BLaER1 (cell line): ENCODE data around the gene TMEM235.

ENCODE experiments used
- H3K27ac ChIP-seq: shearing (Covaris generic); formaldehyde crosslinking; 2 replicates; pipeline ENCODE4 v1.8.1; 2022
- H3K27me3 ChIP-seq: shearing (Covaris generic); formaldehyde crosslinking; 2 replicates; pipeline ENCODE4 v1.8.1; 2022
- H3K36me3 ChIP-seq: shearing (Covaris generic); formaldehyde crosslinking; 2 replicates; pipeline ENCODE4 v1.8.1; 2022
- H3K4me1 ChIP-seq: shearing (Covaris generic); formaldehyde crosslinking; 2 replicates; pipeline ENCODE4 v1.8.1; 2022
- H3K4me2 ChIP-seq: shearing (Covaris generic); formaldehyde crosslinking; 2 replicates; pipeline ENCODE4 v1.8.1; 2022
- H3K4me3 ChIP-seq: shearing (Covaris generic); formaldehyde crosslinking; 2 replicates; pipeline ENCODE4 v1.8.1; 2022
- H3K9ac ChIP-seq: shearing (Covaris generic); formaldehyde crosslinking; 2 replicates; pipeline ENCODE4 v1.8.1; 2022
- H3K9me3 ChIP-seq: shearing (Covaris generic); formaldehyde crosslinking; 2 replicates; pipeline ENCODE4 v1.8.1; 2022
- H4K20me1 ChIP-seq: shearing (Covaris generic); formaldehyde crosslinking; 2 replicates; pipeline ENCODE4 v1.8.1; 2022
- Cebpa-rat ChIP-seq: shearing (Covaris generic); IDR thresholded peaks from 2 replicates; pipeline ENCODE4 v1.8.1; 2022

TMEM235 gene

DNA sequence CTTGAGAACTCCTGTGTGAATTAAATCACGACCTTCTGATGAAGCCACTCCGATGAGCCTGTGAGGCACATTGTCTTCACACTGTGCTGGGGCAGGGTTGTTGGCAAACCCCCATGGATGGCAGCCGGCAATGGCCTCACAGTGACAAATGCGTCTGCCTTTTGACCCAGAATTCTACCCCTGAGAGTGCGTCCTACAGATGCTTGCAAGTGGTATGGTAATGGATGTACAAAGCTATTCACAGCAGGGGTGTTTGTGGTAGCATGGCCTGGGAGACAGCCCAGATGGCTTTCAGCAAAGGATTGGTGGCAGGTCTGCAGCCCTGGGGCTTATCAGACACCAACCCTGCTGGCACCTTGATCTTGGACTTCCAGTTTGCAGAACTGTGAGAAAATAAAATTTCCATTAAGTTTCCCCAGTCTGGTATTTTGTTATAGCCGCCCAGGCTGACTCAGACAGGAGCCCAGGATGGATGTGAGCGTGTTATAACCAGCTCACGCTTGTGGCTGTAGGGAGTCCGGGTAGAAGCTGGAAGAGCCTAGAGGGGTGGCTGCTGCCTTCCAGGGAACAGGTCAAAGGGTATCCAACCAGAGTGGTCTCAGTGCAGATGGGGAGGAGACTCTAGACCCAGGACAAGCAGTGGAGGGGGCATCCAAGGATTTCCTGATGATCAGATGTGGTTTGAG, 34.1 kb upstream of the TMEM235 start:
- H3K4me3 ChIP-seq: no peak overlapping the region
- no peaks in the 10 kb centered on the region for H3K9me3 ChIP-seq
- 0 out of 2 replicates have a peak overlapping the region, but pooled peaks have one; percentile 50 for H3K4me2 ChIP-seq
- H3K4me1 ChIP-seq: peaks cover 44% of the 10 kb centered on the region
- H3K27ac ChIP-seq: peak overlapping the region; percentile 35
- no peak for TF ChIP-seq Cebpa-rat
- peaks cover 87% of the 10 kb centered on the region for H3K36me3 ChIP-seq
- peaks cover 10% of the 10 kb centered on the region; the same call in 1 of the 2 replicates for H4K20me1 ChIP-seq
- no peaks in the 10 kb centered on the region for H3K27me3 ChIP-seq
- no peak overlapping the region for H3K9ac ChIP-seq

GRCh38 chr17:78200451-78200850, 31.0 kb upstream of the TMEM235 start:
- Histone ChIP-seq H3K4me1 (peaks cover 30% of the 10 kb centered on the region), H3K9ac (no peak overlapping the region), H3K27ac (no peak overlapping the region), H3K27me3 (no peaks in the 10 kb centered on the region), H3K4me2 (no peak overlapping the region), H3K4me3 (no peak overlapping the region), H4K20me1 (0 out of 2 replicates have a peak, but pooled peaks cover 17% of the 10 kb centered on the region), H3K36me3 (peaks cover 87% of the 10 kb centered on the region), H3K9me3 (no peaks in the 10 kb centered on the region)
- TF ChIP-seq Cebpa-rat: no peak

GRCh38 chr17:78202666-78203065, 28.8 kb upstream of the TMEM235 start:
- H4K20me1 ChIP-seq: 0 out of 2 replicates have a peak, but pooled peaks cover 17% of the 10 kb centered on the region
- H3K27me3 ChIP-seq: no peaks in the 10 kb centered on the region
- H3K9ac ChIP-seq: no peak overlapping the region
- peaks cover 23% of the 10 kb centered on the region for H3K4me1 ChIP-seq
- peaks cover 85% of the 10 kb centered on the region for H3K36me3 ChIP-seq
- H3K4me2 ChIP-seq: no peak overlapping the region
- H3K4me3 ChIP-seq: no peak overlapping the region
- no peak overlapping the region for H3K27ac ChIP-seq
- no peaks in the 10 kb centered on the region for H3K9me3 ChIP-seq
- no peak for TF ChIP-seq Cebpa-rat

DNA sequence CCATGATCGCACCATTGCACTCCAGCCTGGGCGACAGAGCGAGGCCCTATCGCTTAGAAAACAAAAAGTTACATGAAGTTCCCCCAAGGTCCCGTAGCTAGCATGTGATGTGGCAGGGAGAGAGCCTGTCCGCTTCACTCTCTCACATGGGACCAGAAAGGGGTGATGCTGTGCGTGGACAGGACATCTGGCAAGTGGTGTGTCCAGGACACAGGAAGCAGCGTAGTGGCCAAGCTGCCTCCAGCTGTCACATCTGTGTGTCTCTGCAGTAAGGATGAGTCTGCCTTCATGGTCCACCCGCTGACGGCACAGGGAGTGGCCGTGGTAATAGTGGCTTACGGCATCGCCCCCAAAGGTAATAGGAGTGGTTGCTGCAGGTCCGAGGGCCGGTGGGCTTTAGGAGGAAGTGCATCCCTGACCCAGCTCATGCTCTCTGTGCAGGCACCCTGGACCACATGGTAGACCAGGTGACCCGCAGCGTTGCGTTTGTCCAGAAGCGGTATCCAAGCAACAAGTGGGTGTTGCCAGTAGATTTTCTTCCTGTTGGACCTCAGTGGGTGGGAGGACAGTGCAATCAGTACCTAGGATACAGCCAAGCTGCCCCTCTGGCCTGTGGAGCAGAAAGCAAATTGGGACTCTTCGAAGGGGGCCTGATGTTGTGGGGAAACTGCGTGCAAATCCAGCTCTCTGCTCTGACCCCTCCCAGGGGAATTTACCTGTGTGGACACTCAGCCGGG, 26.9 kb upstream of the TMEM235 start:
- H3K4me2 ChIP-seq: no peak overlapping the region
- H3K27me3 ChIP-seq: no peaks in the 10 kb centered on the region
- H3K27ac ChIP-seq: no peak overlapping the region
- H3K4me1 ChIP-seq: peaks cover 4% of the 10 kb centered on the region
- H3K36me3 ChIP-seq: peaks cover 78% of the 10 kb centered on the region
- H3K4me3 ChIP-seq: no peak overlapping the region
- 0 out of 2 replicates have a peak, but pooled peaks cover 13% of the 10 kb centered on the region for H4K20me1 ChIP-seq
- H3K9ac ChIP-seq: no peak overlapping the region
- H3K9me3 ChIP-seq: no peaks in the 10 kb centered on the region
- TF ChIP-seq Cebpa-rat: no peak

GRCh38 chr17:78205124-78205775, 26.2 kb upstream of the TMEM235 start:
- Histone ChIP-seq H3K27ac (no peak overlapping the region), H3K9ac (no peak overlapping the region), H3K27me3 (no peaks in the 10 kb centered on the region), H3K9me3 (no peaks in the 10 kb centered on the region), H3K4me2 (no peak overlapping the region), H3K4me3 (no peak overlapping the region), H4K20me1 (0 out of 2 replicates have a peak, but pooled peaks cover 7% of the 10 kb centered on the region), H3K36me3 (peaks cover 72% of the 10 kb centered on the region), H3K4me1 (no peaks in the 10 kb centered on the region)
- TF ChIP-seq Cebpa-rat: no peak

GRCh38 chr17:78206298-78206697, 25.1 kb upstream of the TMEM235 start:
- Histone ChIP-seq H3K27me3 (no peaks in the 10 kb centered on the region), H3K4me2 (no peak overlapping the region), H3K36me3 (peaks cover 63% of the 10 kb centered on the region), H3K4me1 (no peaks in the 10 kb centered on the region), H3K4me3 (no peak overlapping the region), H4K20me1 (0 out of 2 replicates have a peak, but pooled peaks cover 7% of the 10 kb centered on the region), H3K9ac (no peak overlapping the region), H3K9me3 (no peaks in the 10 kb centered on the region), H3K27ac (no peak overlapping the region)
- no peak for TF ChIP-seq Cebpa-rat

DNA sequence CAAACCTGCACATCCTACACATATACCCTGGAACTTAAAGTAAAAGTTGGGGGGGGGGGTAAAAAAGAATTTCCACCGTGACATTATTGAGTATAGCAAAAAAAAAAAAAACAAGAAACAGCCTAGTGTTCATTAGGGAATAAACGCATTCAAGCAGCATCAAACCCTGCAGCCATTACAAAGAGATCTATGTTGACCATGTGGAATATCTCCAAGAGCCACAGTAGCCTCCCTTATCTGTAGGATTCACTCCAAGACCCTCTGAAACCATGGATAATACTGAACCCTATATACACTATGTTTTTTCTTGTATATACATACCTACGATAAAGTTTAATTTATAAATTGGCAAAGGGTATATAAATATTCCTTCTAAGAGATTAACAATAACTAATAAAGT, 22.9 kb upstream of the TMEM235 start:
- Histone ChIP-seq H3K36me3 (peaks cover 45% of the 10 kb centered on the region), H4K20me1 (0 out of 2 replicates have a peak, but pooled peaks cover 7% of the 10 kb centered on the region), H3K4me3 (no peak overlapping the region), H3K4me2 (no peak overlapping the region), H3K27me3 (no peaks in the 10 kb centered on the region), H3K4me1 (0 out of 2 replicates have a peak, but pooled peaks cover 2% of the 10 kb centered on the region), H3K27ac (no peak overlapping the region), H3K9me3 (no peaks in the 10 kb centered on the region), H3K9ac (no peak overlapping the region)
- no peak for TF ChIP-seq Cebpa-rat

DNA sequence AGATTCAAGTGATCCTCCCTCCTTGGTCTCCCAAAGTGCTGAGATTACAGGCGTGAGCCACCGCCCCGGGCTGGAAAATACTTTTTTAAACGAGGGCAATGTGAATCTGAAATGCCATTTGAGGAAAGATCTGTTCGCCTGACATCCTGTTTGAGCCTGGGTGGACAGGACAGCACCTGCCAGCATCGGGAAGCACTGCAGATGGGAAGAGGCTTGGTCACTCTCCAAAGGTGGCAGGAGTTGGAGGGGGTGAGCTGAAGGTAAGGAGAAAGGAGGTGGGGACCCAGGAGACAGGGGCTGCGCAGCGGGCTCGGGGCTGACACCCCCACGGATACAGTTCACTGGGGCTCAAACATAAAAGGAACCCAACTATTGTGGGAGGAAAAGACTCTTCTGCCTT, 21.3 kb upstream of the TMEM235 start:
- no peak overlapping the region for H3K9ac ChIP-seq
- no peak for TF ChIP-seq Cebpa-rat
- peaks cover 14% of the 10 kb centered on the region for H3K4me1 ChIP-seq
- no peaks in the 10 kb centered on the region for H3K27me3 ChIP-seq
- no peaks in the 10 kb centered on the region for H3K9me3 ChIP-seq
- 0 out of 2 replicates have a peak, but pooled peaks cover 4% of the 10 kb centered on the region for H4K20me1 ChIP-seq
- no peak overlapping the region for H3K27ac ChIP-seq
- peaks cover 28% of the 10 kb centered on the region for H3K36me3 ChIP-seq
- no peak overlapping the region for H3K4me3 ChIP-seq
- no peak overlapping the region for H3K4me2 ChIP-seq

- TF ChIP-seq Cebpa-rat: no peak
These were observed 20.4 kb upstream of the TMEM235 start for GRCh38 chr17:78211032-78211431.

More at GRCh38 chr17:78211032-78211431, 20.4 kb upstream of the TMEM235 start:
- no peak overlapping the region for H3K4me3 ChIP-seq
- peaks cover 23% of the 10 kb centered on the region for H3K4me1 ChIP-seq
- no peaks in the 10 kb centered on the region for H4K20me1 ChIP-seq
- no peaks in the 10 kb centered on the region for H3K27me3 ChIP-seq
- no peak overlapping the region for H3K27ac ChIP-seq
- H3K4me2 ChIP-seq: no peak overlapping the region
- H3K36me3 ChIP-seq: peaks cover 19% of the 10 kb centered on the region
- no peak overlapping the region for H3K9ac ChIP-seq
- no peaks in the 10 kb centered on the region for H3K9me3 ChIP-seq
